ENCODE data around the gene ARMC2. TPM values are rescaled to one million over a fixed set of nuclear protein-coding genes. Genes with fewer than 3 reads are reported as not detected.

The ARMC2 gene
- total RNA-seq, 4 donors from 2014 or later: 0.27 to 4.1 (median 1.2) TPM

- Histone ChIP-seq H3K27me3 (no peaks in the 10 kb centered on the region), H3K4me3 (no peak overlapping the region), H3K9me3 (no peaks in the 10 kb centered on the region), H3K4me1 (peaks cover 0 to 16% (median 6%) of the 10 kb centered on the region in 3 donors), H3K36me3 (no peaks in the 10 kb centered on the region), H3K27ac (no peak overlapping the region)
- 49 to 73% methylated on average over 3 of the region's 3 CpGs for WGBS, 2 donors
- no peak for TF ChIP-seq CTCF (IDR thresholded peaks at IDR 0.05)
- TF ChIP-seq POLR2A (IDR thresholded peaks at IDR 0.05): no peak
- intact Hi-C loops (cut with DNase I): no loop called here
- no peak for DNase-seq
Measured at GRCh38 chr6:108904741-108905140, 56.5 kb downstream of the ARMC2 start.

GRCh38 chr6:108914235-108915022, 66.2 kb downstream of the ARMC2 start:
- WGBS, 2 donors: 52 to 59% methylated on average over 4 of the region's 4 CpGs
- no peak for DNase-seq

GRCh38 chr6:108915258-108915657, 67.0 kb downstream of the ARMC2 start:
- no peaks in the 10 kb centered on the region for H3K9me3 ChIP-seq
- no peaks in the 10 kb centered on the region for H3K36me3 ChIP-seq
- intact Hi-C loops (cut with DNase I): loop anchor here (10.0 kb wide), 1 partner anchor 160 kb away; no protein-coding TSS in a partner anchor
- no peak for TF ChIP-seq CTCF (IDR thresholded peaks at IDR 0.05)
- H3K4me1 ChIP-seq: peaks cover 0 to 7% (median 4%) of the 10 kb centered on the region in 3 donors
- H3K27me3 ChIP-seq: no peaks in the 10 kb centered on the region
- H3K27ac ChIP-seq: peak overlapping the region in 2 of 4 donors; percentile 30
- no peak for DNase-seq
- WGBS, 2 donors: 78 to 95% methylated on average over 5 of the region's 5 CpGs
- H3K4me3 ChIP-seq: no peak overlapping the region

More at GRCh38 chr6:108914235-108915022, 66.2 kb downstream of the ARMC2 start:
- H3K4me1 ChIP-seq: peaks cover 0 to 7% (median 4%) of the 10 kb centered on the region in 3 donors
- H3K27me3 ChIP-seq: no peaks in the 10 kb centered on the region
- no peak for TF ChIP-seq POLR2A (IDR thresholded peaks at IDR 0.05)
- TF ChIP-seq CTCF (IDR thresholded peaks at IDR 0.05): peak in 4 of 6 experiments; percentile 13 to 46 (median 36)
- H3K9me3 ChIP-seq: no peaks in the 10 kb centered on the region
- H3K36me3 ChIP-seq: no peaks in the 10 kb centered on the region
- intact Hi-C loops (cut with DNase I): loop anchor here (10.0 kb wide), 1 partner anchor 160 kb away; no protein-coding TSS in a partner anchor
- H3K27ac ChIP-seq: peak overlapping the region in 3 of 4 donors; percentile 32 to 62 (median 61)
- H3K4me3 ChIP-seq: no peak overlapping the region

- Histone ChIP-seq H3K27me3 (no peaks in the 10 kb centered on the region), H3K27ac (no peak overlapping the region), H3K9me3 (no peaks in the 10 kb centered on the region), H3K36me3 (no peaks in the 10 kb centered on the region), H3K4me1 (peaks cover 0 to 15% (median 11%) of the 10 kb centered on the region in 3 donors), H3K4me3 (no peak overlapping the region)
- 55 to 56% methylated on average over 6 of the region's 6 CpGs for WGBS, 2 donors
- peak in 1 of 6 experiments; percentile 9 for TF ChIP-seq CTCF (IDR thresholded peaks at IDR 0.05)
- no peak for TF ChIP-seq POLR2A (IDR thresholded peaks at IDR 0.05)
- intact Hi-C loops (cut with DNase I): loop anchor here (10.0 kb wide), 1 partner anchor 159 kb away; no protein-coding TSS in a partner anchor
- DNase-seq: no peak
Measured at GRCh38 chr6:108916026-108916686, 67.9 kb downstream of the ARMC2 start.

GRCh38 chr6:108920751-108921150, 72.5 kb downstream of the ARMC2 start:
- no peak for DNase-seq
- TF ChIP-seq POLR2A (IDR thresholded peaks at IDR 0.05) (no peak), CTCF (IDR thresholded peaks at IDR 0.05) (no peak)
- intact Hi-C loops (cut with DNase I): no loop called here
- Histone ChIP-seq H3K27ac (peak overlapping the region in 3 of 4 donors; percentile 42 to 65 (median 56)), H3K9me3 (no peaks in the 10 kb centered on the region), H3K27me3 (no peaks in the 10 kb centered on the region), H3K4me1 (peaks cover 4 to 27% (median 21%) of the 10 kb centered on the region in 3 donors), H3K4me3 (no peak overlapping the region), H3K36me3 (no peaks in the 10 kb centered on the region)
- WGBS, 2 donors: 50 to 80% methylated on average over 1 of the region's 1 CpG

Data from esophagus squamous epithelium (tissue), 5 donors.